ENCODE data around the gene CRHR2.

Gene CRHR2

GRCh38 chr7:30717181-30717580, 34.9 kb upstream of the CRHR2 start:
- Histone ChIP-seq H3K4me3 (no peak overlapping the region), H3K27ac (no peak overlapping the region)
- no peak for DNase-seq (ENCODE audit: low spot score)
- TF ChIP-seq CTCF (IDR thresholded peaks at IDR 0.05) = no peak

- TF ChIP-seq CTCF (IDR thresholded peaks at IDR 0.05) = no peak
- H3K4me3 ChIP-seq = no peak overlapping the region
- no peak overlapping the region for H3K27ac ChIP-seq
- DNase-seq (ENCODE audit: low spot score) = no peak
Observed at GRCh38 chr7:30714129-30714528, 31.9 kb upstream of the CRHR2 start.

GRCh38 chr7:30713392-30713791, 31.1 kb upstream of the CRHR2 start:
- H3K27ac ChIP-seq = no peak overlapping the region
- no peak for TF ChIP-seq CTCF (IDR thresholded peaks at IDR 0.05)
- no peak overlapping the region for H3K4me3 ChIP-seq
- DNase-seq (ENCODE audit: low spot score) = no peak

GRCh38 chr7:30710669-30711068, 28.4 kb upstream of the CRHR2 start:
- no peak for TF ChIP-seq CTCF (IDR thresholded peaks at IDR 0.05)
- DNase-seq (ENCODE audit: low spot score) = no peak
- no peak overlapping the region for H3K27ac ChIP-seq
- no peak overlapping the region for H3K4me3 ChIP-seq

GRCh38 chr7:30709549-30709948, 27.3 kb upstream of the CRHR2 start:
- H3K27ac ChIP-seq = peak overlapping the region in 1 of 2 donors; percentile 20
- TF ChIP-seq CTCF (IDR thresholded peaks at IDR 0.05) = no peak
- DNase-seq (ENCODE audit: low spot score) = no peak
- H3K4me3 ChIP-seq = no peak overlapping the region

- no peak overlapping the region for H3K4me3 ChIP-seq
- no peak overlapping the region for H3K27ac ChIP-seq
- no peak for DNase-seq (ENCODE audit: low spot score)
- no peak for TF ChIP-seq CTCF (IDR thresholded peaks at IDR 0.05)
Observed at GRCh38 chr7:30708983-30709382, 26.7 kb upstream of the CRHR2 start.

- Histone ChIP-seq H3K27ac (peak overlapping the region in 1 of 2 donors; percentile 55), H3K4me3 (no peak overlapping the region)
- no peak for TF ChIP-seq CTCF (IDR thresholded peaks at IDR 0.05)
- no peak for DNase-seq (ENCODE audit: low spot score)
Observed at GRCh38 chr7:30708412-30708811, 26.2 kb upstream of the CRHR2 start.

Measured in coronary artery (tissue), 2 donors.